H9 (cell line): Measurements from ENCODE around the gene IRAK1. TPM values are rescaled to one million over a fixed set of nuclear protein-coding genes. Genes with fewer than 3 reads are reported as not detected.

ENCODE experiments used
- DNase-seq: peaks from one replicate; pipeline ENCODE4 v3.0.0-alpha.2; 2017
- H2AFZ ChIP-seq: one replicate; pipeline ENCODE4 v1.6.1; 2013; ENCODE audit warnings: mild to moderate bottlenecking, low read length, control low read depth, moderate library complexity
- H2AK5ac ChIP-seq: 2 replicates; pipeline ENCODE4 v1.6.1; 2013; ENCODE audit warnings: low read length, control low read depth, mixed read lengths; ENCODE audit not compliant: insufficient read length
- H2BK120ac ChIP-seq: one replicate; pipeline ENCODE4 v1.6.1; 2013; ENCODE audit warnings: low read depth, mild to moderate bottlenecking, low read length, control low read depth, inconsistent platforms; ENCODE audit not compliant: poor library complexity, severe bottlenecking
- H2BK12ac ChIP-seq: 2 replicates; pipeline ENCODE4 v1.6.1; 2013; ENCODE audit warnings: low read length, control low read depth, mixed read lengths, low read depth; ENCODE audit not compliant: insufficient read length
- H2BK15ac ChIP-seq: 2 replicates; pipeline ENCODE4 v1.6.1; 2013; ENCODE audit warnings: low read depth, low read length, control low read depth
- H2BK20ac ChIP-seq: one replicate; pipeline ENCODE4 v1.6.1; 2013; ENCODE audit warnings: low read depth, mild to moderate bottlenecking, low read length, control low read depth, inconsistent platforms; ENCODE audit not compliant: poor library complexity, severe bottlenecking
- H2BK5ac ChIP-seq: 2 replicates; pipeline ENCODE4 v1.6.1; 2013; ENCODE audit warnings: low read length, control low read depth, mixed read lengths; ENCODE audit not compliant: insufficient read length
- H3K14ac ChIP-seq: 2 replicates; pipeline ENCODE4 v1.6.1; 2013; ENCODE audit warnings: low read length, control low read depth; ENCODE audit not compliant: insufficient read depth
- H3K18ac ChIP-seq: 2 replicates; pipeline ENCODE4 v1.6.1; 2013; ENCODE audit warnings: low read depth, mild to moderate bottlenecking, mixed read lengths, low read length, control low read depth; ENCODE audit not compliant: insufficient read length
- H3K23ac ChIP-seq: 2 replicates; pipeline ENCODE4 v1.6.1; 2013; ENCODE audit warnings: low read length, control low read depth, mixed read lengths, low read depth; ENCODE audit not compliant: insufficient read length
- H3K23me2 ChIP-seq: 2 replicates; pipeline ENCODE4 v1.6.1; 2013; ENCODE audit warnings: low read depth, mild to moderate bottlenecking, mixed read lengths, low read length, control low read depth; ENCODE audit not compliant: insufficient read length, poor library complexity, severe bottlenecking
- H3K27ac ChIP-seq: 2 replicates; pipeline ENCODE4 v1.5.1; 2013; ENCODE audit warnings: low read length, control low read depth, mixed read lengths, low read depth; ENCODE audit not compliant: insufficient read length
- H3K27me3 ChIP-seq: 2 replicates; pipeline ENCODE4 v1.6.1; 2013; ENCODE audit warnings: low read length, control low read depth, inconsistent platforms; ENCODE audit not compliant: insufficient read depth
- H3K4ac ChIP-seq: 2 replicates; pipeline ENCODE4 v1.6.1; 2013; ENCODE audit warnings: low read depth, mild to moderate bottlenecking, control low read depth, inconsistent platforms, low read length, moderate library complexity
- H3K4me1 ChIP-seq: 2 replicates; pipeline ENCODE4 v1.6.1; 2013; ENCODE audit warnings: low read length, control low read depth, inconsistent platforms; ENCODE audit not compliant: insufficient read depth
- H3K4me2 ChIP-seq: 2 replicates; pipeline ENCODE4 v1.6.1; 2013; ENCODE audit warnings: low read length, control low read depth, mixed read lengths; ENCODE audit not compliant: insufficient read length, insufficient read depth
- H3K56ac ChIP-seq: 2 replicates; pipeline ENCODE4 v1.6.1; 2013; ENCODE audit warnings: low read depth, mild to moderate bottlenecking, mixed read lengths, low read length, control low read depth; ENCODE audit not compliant: insufficient read length
- H3K79me1 ChIP-seq: 2 replicates; pipeline ENCODE4 v1.6.1; 2013; ENCODE audit warnings: low read depth, mild to moderate bottlenecking, moderate library complexity, low read length, control low read depth, inconsistent platforms; ENCODE audit not compliant: insufficient read depth, poor library complexity, severe bottlenecking
- H3K79me2 ChIP-seq: 2 replicates; pipeline ENCODE4 v1.6.1; 2013; ENCODE audit warnings: low read length, control low read depth, inconsistent platforms; ENCODE audit not compliant: insufficient read depth
- H3K9ac ChIP-seq: 2 replicates; pipeline ENCODE4 v1.6.1; 2013; ENCODE audit warnings: low read length, control low read depth, mixed read lengths; ENCODE audit not compliant: insufficient read length; ENCODE audit errors: extremely low read depth
- H3K9me3 ChIP-seq: one replicate; pipeline ENCODE4 v1.6.1; 2013; ENCODE audit warnings: low read depth, low read length, inconsistent platforms; ENCODE audit not compliant: control insufficient read depth
- H3T11ph ChIP-seq: one replicate; pipeline ENCODE4 v1.6.1; 2013; ENCODE audit warnings: mild to moderate bottlenecking, low read length, control low read depth, inconsistent platforms
- H4K20me1 ChIP-seq: one replicate; pipeline ENCODE4 v1.6.1; 2013; ENCODE audit not compliant: control insufficient read depth, insufficient read length, insufficient read depth
- H4K5ac ChIP-seq: 2 replicates; pipeline ENCODE4 v1.6.1; 2013; ENCODE audit warnings: low read depth, mild to moderate bottlenecking, mixed read lengths, low read length, control low read depth; ENCODE audit not compliant: insufficient read length
- H4K8ac ChIP-seq: replicated peaks from 2 replicates; pipeline ENCODE4 v1.6.1; 2013; ENCODE audit warnings: low read length, control low read depth, mixed read lengths, low read depth; ENCODE audit not compliant: insufficient read length
- H4K91ac ChIP-seq: 2 replicates; pipeline ENCODE4 v1.6.1; 2013; ENCODE audit warnings: low read depth, mild to moderate bottlenecking, moderate library complexity, mixed read lengths, low read length, control low read depth; ENCODE audit not compliant: insufficient read length
- H3K27ac Mint-ChIP-seq, 3 experiments: 2 replicates in 2 of 3; 3 replicates in 1 of 3; pipeline ENCODE4 v1.8.0; 2020 to 2021; ENCODE audit warnings: mixed read lengths in 3 of 3, mild to moderate bottlenecking in 1 of 3, moderate library complexity in 1 of 3
- H3K27me3 Mint-ChIP-seq: 2 replicates; pipeline ENCODE4 v1.8.0; 2021; ENCODE audit warnings: low read depth, mild to moderate bottlenecking, moderate library complexity, mixed read lengths
- H3K36me3 Mint-ChIP-seq, 3 experiments: 2 replicates in 2 of 3; 3 replicates in 1 of 3; pipeline ENCODE4 v1.8.0; 2020 to 2021; ENCODE audit warnings: low read depth in 3 of 3, mixed read lengths in 3 of 3; ENCODE audit not compliant: insufficient read depth in 1 of 3
- H3K4me1 Mint-ChIP-seq, 2 experiments: 2 replicates each; pipeline ENCODE4 v1.8.0; 2020; ENCODE audit warnings: mixed read lengths in 2 of 2
- H3K4me3 Mint-ChIP-seq, 2 experiments: 2 replicates in 1 of 2; 3 replicates in 1 of 2; pipeline ENCODE4 v1.8.0; 2020 to 2021; ENCODE audit warnings: mild to moderate bottlenecking in 2 of 2, mixed read lengths in 2 of 2, moderate library complexity in 1 of 2
- H3K9me3 Mint-ChIP-seq, 2 experiments: 2 replicates in 1 of 2; 3 replicates in 1 of 2; pipeline ENCODE4 v1.8.0; 2020; ENCODE audit warnings: mild to moderate bottlenecking in 2 of 2, mixed read lengths in 2 of 2, moderate library complexity in 1 of 2
- WGBS: extraction: QIAGEN DNeasy Blood & Tissue Kit; methylation state at CpG from one replicate; pipeline ENCODE4 v1.1.7; 2013; ENCODE audit warnings: missing lambda C conversion rate, low lambda C conversion rate, mixed read lengths; ENCODE audit not compliant: insufficient read length; ENCODE audit errors: extremely low coverage; 5-methylcytosine and 5-hydroxymethylcytosine counted together
- total RNA-seq: library from RNA; stranded (reverse); gene quantifications from 2 replicates; pipeline ENCODE4 v1.2.1, GENCODE V29; 2021
- TF ChIP-seq, protein P1 (sequence below): fragments of 200-600 bp; sonication (generic); conservative IDR thresholded peaks from 3 replicates; pipeline ENCODE4 v1.8.0; 2021; ENCODE audit warnings: antibody characterized with exemption, mild to moderate bottlenecking

IRAK1 gene
- total RNA-seq, 1 experiment from 2014 or later, result 98.4 TPM

- peaks cover 70 to 87% of the 10 kb centered on the region in 2 experiments for H3K9me3 Mint-ChIP-seq
- no peak overlapping the region for H3K4me2 ChIP-seq
- no peaks in the 10 kb centered on the region for H3K27me3 ChIP-seq
- no peak overlapping the region for H2BK5ac ChIP-seq
- H2BK120ac ChIP-seq, result no peak overlapping the region
- H3K4me3 Mint-ChIP-seq, result no peak overlapping the region
- no peak overlapping the region for H4K8ac ChIP-seq
- H3K27ac ChIP-seq, result no peak overlapping the region
- no peak overlapping the region for H3K23ac ChIP-seq
- H3T11ph ChIP-seq, result no peak overlapping the region
- no peak overlapping the region for H4K5ac ChIP-seq
- TF ChIP-seq, protein P1, sequence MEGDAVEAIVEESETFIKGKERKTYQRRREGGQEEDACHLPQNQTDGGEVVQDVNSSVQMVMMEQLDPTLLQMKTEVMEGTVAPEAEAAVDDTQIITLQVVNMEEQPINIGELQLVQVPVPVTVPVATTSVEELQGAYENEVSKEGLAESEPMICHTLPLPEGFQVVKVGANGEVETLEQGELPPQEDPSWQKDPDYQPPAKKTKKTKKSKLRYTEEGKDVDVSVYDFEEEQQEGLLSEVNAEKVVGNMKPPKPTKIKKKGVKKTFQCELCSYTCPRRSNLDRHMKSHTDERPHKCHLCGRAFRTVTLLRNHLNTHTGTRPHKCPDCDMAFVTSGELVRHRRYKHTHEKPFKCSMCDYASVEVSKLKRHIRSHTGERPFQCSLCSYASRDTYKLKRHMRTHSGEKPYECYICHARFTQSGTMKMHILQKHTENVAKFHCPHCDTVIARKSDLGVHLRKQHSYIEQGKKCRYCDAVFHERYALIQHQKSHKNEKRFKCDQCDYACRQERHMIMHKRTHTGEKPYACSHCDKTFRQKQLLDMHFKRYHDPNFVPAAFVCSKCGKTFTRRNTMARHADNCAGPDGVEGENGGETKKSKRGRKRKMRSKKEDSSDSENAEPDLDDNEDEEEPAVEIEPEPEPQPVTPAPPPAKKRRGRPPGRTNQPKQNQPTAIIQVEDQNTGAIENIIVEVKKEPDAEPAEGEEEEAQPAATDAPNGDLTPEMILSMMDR, result no peak
- H2AK5ac ChIP-seq, result no peak overlapping the region
- no peak overlapping the region for H3K14ac ChIP-seq
- WGBS, result no CpG with 5 or more reads among the region's 6 CpGs
- H3K23me2 ChIP-seq, result no peaks in the 10 kb centered on the region
- no peak overlapping the region for H2BK20ac ChIP-seq
- no peaks in the 10 kb centered on the region; the same call in 1 of the 2 replicates for H3K4me1 ChIP-seq
- no peak overlapping the region for H3K4ac ChIP-seq
- peaks cover 3% of the 10 kb centered on the region for H4K20me1 ChIP-seq
- H3K18ac ChIP-seq, result no peak overlapping the region
- no peak overlapping the region for H3K9ac ChIP-seq
- H2AFZ ChIP-seq, result no peak overlapping the region
- no peak overlapping the region for H3K27ac Mint-ChIP-seq
- H3K27me3 Mint-ChIP-seq, result peaks cover 3% of the 10 kb centered on the region; the same call in 1 of the 2 replicates
- H3K9me3 ChIP-seq, result peaks cover 11% of the 10 kb centered on the region
- peaks cover 31 to 47% (median 45%) of the 10 kb centered on the region in 3 experiments for H3K36me3 Mint-ChIP-seq
- no peak overlapping the region for H3K56ac ChIP-seq
- no peak overlapping the region for H4K91ac ChIP-seq
- H2BK15ac ChIP-seq, result no peak overlapping the region
- H2BK12ac ChIP-seq, result no peak overlapping the region
- H3K4me1 Mint-ChIP-seq, result peaks cover 10 to 16% of the 10 kb centered on the region in 2 experiments
- DNase-seq, result no peak
- H3K79me2 ChIP-seq, result no peaks in the 10 kb centered on the region
- no peaks in the 10 kb centered on the region for H3K79me1 ChIP-seq
Observed at GRCh38 chrX:154027022-154027402, 7.3 kb upstream of the IRAK1 start.
